GM23338 (cell line): ENCODE measurements around the gene CBFA2T3. TPM values are rescaled to one million over a fixed set of nuclear protein-coding genes. Genes with fewer than 3 reads are reported as not detected.

Experiments
- ATAC-seq: fragments of 200-7000 bp; cut with Tn5 transposase; 3 replicates; pipeline ENCODE4 v1.9.1; 2020
- DNase-seq: peaks from one replicate; pipeline ENCODE4 v3.0.0-alpha.2; 2015; ENCODE audit warnings: low spot score
- H2AFZ ChIP-seq: fragments of 200-600 bp; sonication (generic); 2 replicates; pipeline ENCODE4 v1.8.0; 2016; ENCODE audit warnings: antibody characterized with exemption, mild to moderate bottlenecking, moderate library complexity
- H3F3A ChIP-seq: fragments of 200-600 bp; sonication (generic); replicated peaks from 2 replicates; pipeline ENCODE4 v1.8.0; 2017; ENCODE audit warnings: antibody characterized with exemption, mixed run types, low read depth
- H3K27ac ChIP-seq: fragments of 200-600 bp; sonication (generic); 2 replicates; pipeline ENCODE4 v1.6.1; 2016; ENCODE audit warnings: low read depth
- H3K27me3 ChIP-seq: fragments of 200-600 bp; sonication (generic); 2 replicates; pipeline ENCODE4 v1.8.0; 2016; ENCODE audit warnings: mild to moderate bottlenecking, mixed run types, moderate library complexity; ENCODE audit not compliant: insufficient read depth
- H3K36me3 ChIP-seq: fragments of 200-600 bp; sonication (generic); 2 replicates; pipeline ENCODE4 v1.8.0; 2016; ENCODE audit warnings: mild to moderate bottlenecking; ENCODE audit not compliant: insufficient read depth
- H3K4me1 ChIP-seq: fragments of 200-600 bp; sonication (generic); 2 replicates; pipeline ENCODE4 v1.8.0; 2016; ENCODE audit warnings: mild to moderate bottlenecking, moderate library complexity; ENCODE audit not compliant: insufficient read depth
- H3K4me2 ChIP-seq: fragments of 200-600 bp; sonication (generic); 2 replicates; pipeline ENCODE4 v1.7.1; 2017; ENCODE audit warnings: mixed run types
- H3K4me3 ChIP-seq: fragments of 200-600 bp; sonication (generic); 2 replicates; pipeline ENCODE4 v1.6.1; 2016; ENCODE audit warnings: mixed run types
- H3K79me2 ChIP-seq: fragments of 200-600 bp; sonication (generic); replicated peaks from 2 replicates; pipeline ENCODE4 v1.8.0; 2017; ENCODE audit warnings: mild to moderate bottlenecking; ENCODE audit not compliant: insufficient read depth
- H3K9me2 ChIP-seq: fragments of 200-600 bp; sonication (generic); 2 replicates; pipeline ENCODE4 v1.8.0; 2017; ENCODE audit not compliant: insufficient read depth
- H4K20me1 ChIP-seq: fragments of 200-600 bp; sonication (generic); replicated peaks from 2 replicates; pipeline ENCODE4 v1.8.0; 2017; ENCODE audit warnings: mild to moderate bottlenecking; ENCODE audit not compliant: insufficient read depth
- H3K27ac Mint-ChIP-seq: 2 replicates; pipeline ENCODE4 v1.8.0; 2020; ENCODE audit warnings: inconsistent platforms, mild to moderate bottlenecking, moderate library complexity, mixed read lengths
- H3K27me3 Mint-ChIP-seq: 3 replicates; pipeline ENCODE4 v1.8.0; 2022; ENCODE audit warnings: low read depth, mild to moderate bottlenecking, moderate library complexity, mixed read lengths, inconsistent platforms; ENCODE audit not compliant: insufficient read depth, poor library complexity
- H3K36me3 Mint-ChIP-seq: 3 replicates; pipeline ENCODE4 v1.8.0; 2021; ENCODE audit warnings: low read depth, mild to moderate bottlenecking, inconsistent platforms, moderate library complexity, mixed read lengths
- H3K4me1 Mint-ChIP-seq: 3 replicates; pipeline ENCODE4 v1.8.0; 2020; ENCODE audit warnings: mild to moderate bottlenecking, inconsistent platforms, mixed read lengths
- H3K4me3 Mint-ChIP-seq: 3 replicates; pipeline ENCODE4 v1.8.0; 2021; ENCODE audit warnings: moderate library complexity, mild to moderate bottlenecking, inconsistent platforms, mixed read lengths
- H3K9me3 Mint-ChIP-seq: 3 replicates; pipeline ENCODE4 v1.8.0; 2020; ENCODE audit warnings: moderate library complexity, mild to moderate bottlenecking, inconsistent platforms, mixed read lengths
- CREB1 ChIP-seq: fragments of 250-450 bp; sonication (Bioruptor Pico); IDR thresholded peaks from 2 replicates; pipeline ENCODE4 v1.5.0; 2020; ENCODE audit warnings: low read depth, mild to moderate bottlenecking, moderate library complexity
- ETS1 ChIP-seq: IDR thresholded peaks from 2 replicates; pipeline ENCODE4 v1.6.1; 2016; ENCODE audit warnings: antibody characterized with exemption
- JUNB ChIP-seq: IDR thresholded peaks from one replicate; pipeline ENCODE4 v1.6.1; 2016; ENCODE audit warnings: antibody characterized with exemption; ENCODE audit not compliant: unreplicated experiment
- NANOG ChIP-seq: IDR thresholded peaks from 2 replicates; pipeline ENCODE4 v1.6.1; 2016; ENCODE audit warnings: antibody characterized with exemption, borderline replicate concordance
- REST ChIP-seq: IDR thresholded peaks from one replicate; pipeline ENCODE4 v1.6.1; 2018; ENCODE audit warnings: antibody characterized with exemption; ENCODE audit not compliant: unreplicated experiment
- STAT1 ChIP-seq: IDR thresholded peaks from one replicate; pipeline ENCODE4 v1.6.1; 2016; ENCODE audit warnings: antibody characterized with exemption; ENCODE audit not compliant: unreplicated experiment
- ZNF331 ChIP-seq: fragments of 250-450 bp; sonication (Bioruptor Pico); IDR thresholded peaks from 2 replicates; pipeline ENCODE4 v1.5.0; 2020; ENCODE audit warnings: low read depth, mild to moderate bottlenecking, moderate library complexity
- ZNF462 ChIP-seq: fragments of 250-450 bp; sonication (Bioruptor Pico); IDR thresholded peaks from 2 replicates; pipeline ENCODE4 v1.5.0; 2020; ENCODE audit warnings: mild to moderate bottlenecking, moderate library complexity
- polyA plus RNA-seq: library from polyadenylated mRNA; unstranded; fragments of >200 nt; fragmentation: Nextera tagmentation; extraction: Ambion mirVana; gene quantifications from 2 replicates; pipeline ENCODE4 v1.2.1, GENCODE V29; 2016
- total RNA-seq: library from RNA; depleted of rRNA; stranded (reverse); fragments of >200 nt; shearing (Covaris generic); gene quantifications from 2 replicates; pipeline ENCODE4 v1.2.3, GENCODE V29; 2014

The CBFA2T3 gene
- total and polyA plus RNA-seq, 2 experiments from 2014 or later = 0.87 to 1.5 TPM

GRCh38 chr16:88847654-88848053 lies 129.4 kb downstream of the CBFA2T3 start:
- Mint-ChIP-seq H3K4me1 (0 out of 3 replicates have a peak, but pooled peaks cover 3% of the 10 kb centered on the region), H3K9me3 (peaks cover 11% of the 10 kb centered on the region; the same call in 1 of the 3 replicates), H3K27ac (no peak overlapping the region), H3K27me3 (peaks cover 7% of the 10 kb centered on the region), H3K36me3 (peaks cover 24% of the 10 kb centered on the region), H3K4me3 (no peak overlapping the region)
- TF ChIP-seq JUNB = no peak
- no peak for TF ChIP-seq ZNF331 (CRISPR knock-in tag)
- TF ChIP-seq ZNF462 (CRISPR knock-in tag) = no peak
- no peak for TF ChIP-seq REST
- TF ChIP-seq ETS1 = no peak
- no peak for TF ChIP-seq CREB1 (CRISPR knock-in tag)
- no peak for TF ChIP-seq STAT1
- TF ChIP-seq NANOG = no peak
- Histone ChIP-seq H3K4me3 (no peak overlapping the region), H3K9me2 (no peaks in the 10 kb centered on the region), H3K27me3 (no peaks in the 10 kb centered on the region), H3K79me2 (no peaks in the 10 kb centered on the region), H3F3A (no peaks in the 10 kb centered on the region), H3K27ac (no peak overlapping the region), H2AFZ (no peak overlapping the region), H3K4me1 (no peaks in the 10 kb centered on the region), H4K20me1 (no peaks in the 10 kb centered on the region), H3K36me3 (no peaks in the 10 kb centered on the region), H3K4me2 (no peak overlapping the region)
- ATAC-seq = no peak
- no peak for DNase-seq
